PC-9 (cell line): ENCODE results near the gene ROMO1. TPM values are rescaled to one million over a fixed set of nuclear protein-coding genes. Genes with fewer than 3 reads are reported as not detected.

Source experiments
- BruUV-seq: library from RNA; stranded (reverse); fragments of 400-500 nt; replicated peaks from 2 replicates; lab custom pipeline; 2021; lab: Mats Ljungman, UMichigan
- CTCF ChIA-PET: fragments of 300-600 bp; sonication (Branson Sonifier 250); formaldehyde crosslinking; loops from one replicate; lab custom pipeline; 2022; ENCODE audit warnings: antibody characterized with exemption; lab: Charles Lee
- POLR2A ChIA-PET: fragments of 300-600 bp; sonication (Branson Sonifier 250); formaldehyde crosslinking; loops from one replicate; lab custom pipeline; 2022; ENCODE audit warnings: antibody characterized with exemption; ENCODE audit not compliant: unreplicated experiment; lab: Charles Lee
- DNase-seq, 2 experiments: peaks; one replicate each; pipeline versions ENCODE4 v3.0.0 to v3.0.0-alpha.2; 2015 to 2022; ENCODE audit warnings: mixed read lengths in 1 of 2
- H2AFZ ChIP-seq: fragments of 200-600 bp; sonication (generic); 2 replicates; pipeline ENCODE4 v1.8.1; 2017; ENCODE audit warnings: antibody characterized with exemption
- H3F3A ChIP-seq: fragments of 200-600 bp; sonication (generic); 2 replicates; pipeline ENCODE4 v1.8.1; 2017; ENCODE audit warnings: antibody characterized with exemption, mild to moderate bottlenecking, low read depth; ENCODE audit not compliant: insufficient read depth
- H3K27ac ChIP-seq: fragments of 200-600 bp; sonication (generic); 2 replicates; pipeline ENCODE4 v1.6.1; 2016; ENCODE audit warnings: mixed run types
- H3K27me3 ChIP-seq: fragments of 200-600 bp; sonication (generic); 2 replicates; pipeline ENCODE4 v1.6.1; 2016; ENCODE audit warnings: low read depth, mixed run types; ENCODE audit not compliant: insufficient read depth
- H3K36me3 ChIP-seq: fragments of 200-600 bp; sonication (generic); 2 replicates; pipeline ENCODE4 v1.6.1; 2016; ENCODE audit warnings: low read depth, mixed run types
- H3K4me1 ChIP-seq: fragments of 200-600 bp; sonication (generic); replicated peaks from 2 replicates; pipeline ENCODE4 v1.6.1; 2016; ENCODE audit warnings: mixed run types; ENCODE audit not compliant: insufficient read depth
- H3K4me2 ChIP-seq: fragments of 200-600 bp; sonication (generic); 2 replicates; pipeline ENCODE4 v1.6.1; 2017; ENCODE audit warnings: mixed run types
- H3K4me3 ChIP-seq: fragments of 200-600 bp; sonication (generic); 2 replicates; pipeline ENCODE4 v1.6.1; 2016; ENCODE audit warnings: mixed run types
- H3K79me2 ChIP-seq: fragments of 200-600 bp; sonication (generic); 2 replicates; pipeline ENCODE4 v1.6.1; 2017; ENCODE audit warnings: low read depth, mixed run types
- H3K9me2 ChIP-seq: fragments of 200-600 bp; sonication (generic); 2 replicates; pipeline ENCODE4 v1.8.1; 2017; ENCODE audit warnings: mild to moderate bottlenecking; ENCODE audit not compliant: insufficient read depth
- H3K9me3 ChIP-seq: fragments of 200-600 bp; sonication (generic); 2 replicates; pipeline ENCODE4 v1.8.1; 2016; ENCODE audit warnings: low read depth; ENCODE audit not compliant: insufficient read depth
- H4K20me1 ChIP-seq: fragments of 200-600 bp; sonication (generic); 2 replicates; pipeline ENCODE4 v1.8.1; 2017; ENCODE audit not compliant: insufficient read depth
- EZH2 ChIP-seq: fragments of 200-600 bp; sonication (generic); IDR thresholded peaks from 2 replicates; pipeline ENCODE4 v1.8.0; 2017; ENCODE audit warnings: antibody characterized with exemption, low read depth
- intact Hi-C: fragments of 100-400 bp; cut with micrococcal nuclease; formaldehyde crosslinking; loops from one replicate; pipeline ENCODE4 v1.10.0; 2022; ENCODE audit not compliant: unreplicated experiment
- total RNA-seq: library from RNA; stranded (reverse); gene quantifications from 2 replicates; pipeline ENCODE4 v1.2.3, GENCODE V29; 2021
- TF ChIP-seq, protein P1 (sequence below): fragments of 200-600 bp; sonication (generic); conservative IDR thresholded peaks from 2 replicates; pipeline ENCODE4 v1.6.1; 2017; ENCODE audit warnings: mixed run types, antibody characterized with exemption, mild to moderate bottlenecking, moderate library complexity

The ROMO1 gene
- total RNA-seq, 1 experiment from 2014 or later = 175 TPM

DNA sequence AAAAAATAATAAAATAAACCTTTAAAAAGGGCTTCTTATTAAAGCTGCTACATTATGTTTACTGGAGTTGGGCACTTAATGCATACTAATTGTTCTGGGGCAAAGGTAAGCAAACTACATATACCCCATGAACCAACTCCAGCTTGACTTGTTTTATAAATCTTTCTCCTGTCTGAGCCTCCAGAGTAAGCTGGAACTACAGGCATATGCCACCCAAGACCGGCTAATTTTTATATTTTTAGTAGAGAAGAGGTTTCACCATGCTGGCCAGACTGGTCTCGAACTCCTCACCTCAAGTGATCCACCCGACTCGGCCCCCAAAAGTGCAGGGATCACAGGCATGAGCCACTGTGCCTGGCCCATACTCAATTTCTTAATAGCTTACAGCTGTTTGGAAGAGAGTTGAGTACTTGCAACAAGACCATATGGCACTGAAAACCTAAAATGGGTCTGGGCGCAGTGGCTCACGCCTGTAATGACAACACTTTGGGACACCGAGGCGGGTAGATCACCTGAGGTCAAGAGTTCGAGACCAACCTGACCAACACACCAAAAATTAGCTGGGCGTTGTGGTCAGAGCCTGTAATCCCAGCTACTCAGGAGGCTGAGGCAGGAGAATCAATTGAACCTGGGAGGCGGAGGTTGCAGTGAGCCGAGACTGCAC is 19.9 kb downstream of the ROMO1 start:
- POLR2A ChIA-PET = no interaction called here
- peaks cover 77% of the 10 kb centered on the region for H3K36me3 ChIP-seq
- no TSS peak for BruUV-seq

DNA sequence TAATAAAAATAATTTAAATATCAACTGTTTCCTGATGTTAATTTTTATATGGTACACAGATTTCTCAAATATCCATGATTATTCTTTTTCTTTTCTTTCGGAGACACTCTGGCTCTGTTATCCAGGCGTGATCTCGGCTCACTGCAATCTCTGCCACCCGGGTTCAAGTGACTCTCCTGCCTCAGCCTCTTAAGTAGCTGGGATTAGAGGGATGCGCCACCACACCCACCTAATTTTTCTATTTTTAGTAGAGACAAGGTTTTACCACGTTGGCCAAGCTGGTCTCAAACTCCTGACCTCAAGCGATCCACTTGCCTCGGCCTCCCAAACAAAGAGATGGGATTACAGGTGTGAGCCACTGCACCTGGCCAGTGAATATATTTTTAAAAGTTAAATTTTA is 20.5 kb downstream of the ROMO1 start:
- H3K4me1 ChIP-seq = no peaks in the 10 kb centered on the region
- no peak overlapping the region for H2AFZ ChIP-seq
- H3K79me2 ChIP-seq = peaks cover 90% of the 10 kb centered on the region
- no peaks in the 10 kb centered on the region for H3K9me3 ChIP-seq
- TF ChIP-seq, protein P1, sequence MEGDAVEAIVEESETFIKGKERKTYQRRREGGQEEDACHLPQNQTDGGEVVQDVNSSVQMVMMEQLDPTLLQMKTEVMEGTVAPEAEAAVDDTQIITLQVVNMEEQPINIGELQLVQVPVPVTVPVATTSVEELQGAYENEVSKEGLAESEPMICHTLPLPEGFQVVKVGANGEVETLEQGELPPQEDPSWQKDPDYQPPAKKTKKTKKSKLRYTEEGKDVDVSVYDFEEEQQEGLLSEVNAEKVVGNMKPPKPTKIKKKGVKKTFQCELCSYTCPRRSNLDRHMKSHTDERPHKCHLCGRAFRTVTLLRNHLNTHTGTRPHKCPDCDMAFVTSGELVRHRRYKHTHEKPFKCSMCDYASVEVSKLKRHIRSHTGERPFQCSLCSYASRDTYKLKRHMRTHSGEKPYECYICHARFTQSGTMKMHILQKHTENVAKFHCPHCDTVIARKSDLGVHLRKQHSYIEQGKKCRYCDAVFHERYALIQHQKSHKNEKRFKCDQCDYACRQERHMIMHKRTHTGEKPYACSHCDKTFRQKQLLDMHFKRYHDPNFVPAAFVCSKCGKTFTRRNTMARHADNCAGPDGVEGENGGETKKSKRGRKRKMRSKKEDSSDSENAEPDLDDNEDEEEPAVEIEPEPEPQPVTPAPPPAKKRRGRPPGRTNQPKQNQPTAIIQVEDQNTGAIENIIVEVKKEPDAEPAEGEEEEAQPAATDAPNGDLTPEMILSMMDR = no peak
- no peak for TF ChIP-seq EZH2
- ChIA-PET POLR2A (no interaction called here), CTCF (interaction anchor here (0.5 kb wide), 1 partner anchor 53 kb away, joined by 5 read pairs; no protein-coding TSS in a partner anchor)
- no peaks in the 10 kb centered on the region for H3K27me3 ChIP-seq
- no TSS peak for BruUV-seq
- intact Hi-C loops = no loop called here
- peaks cover 97% of the 10 kb centered on the region for H4K20me1 ChIP-seq
- H3K27ac ChIP-seq = no peak overlapping the region
- no peak overlapping the region for H3K4me2 ChIP-seq
- H3K4me3 ChIP-seq = no peak overlapping the region
- H3K9me2 ChIP-seq = no peaks in the 10 kb centered on the region
- DNase-seq = no peak
- peaks cover 94% of the 10 kb centered on the region for H3F3A ChIP-seq
- H3K36me3 ChIP-seq = peaks cover 82% of the 10 kb centered on the region

More for the DNA sequence above, 19.9 kb downstream of the ROMO1 start:
- Histone ChIP-seq H3K27me3 (no peaks in the 10 kb centered on the region), H3K9me2 (no peaks in the 10 kb centered on the region), H3K27ac (no peak overlapping the region), H3F3A (peaks cover 94% of the 10 kb centered on the region), H3K4me2 (no peak overlapping the region), H3K79me2 (peaks cover 88% of the 10 kb centered on the region), H3K9me3 (no peaks in the 10 kb centered on the region), H3K4me1 (no peaks in the 10 kb centered on the region), H3K4me3 (no peak overlapping the region), H4K20me1 (peaks cover 96% of the 10 kb centered on the region), H2AFZ (no peak overlapping the region)
- CTCF ChIA-PET = interaction anchor here (0.5 to 1.0 kb wide), 4 partner anchors 43 to 228 kb away, joined by 3 to 9 read pairs (median 5); no protein-coding TSS in a partner anchor
- no peak for DNase-seq
- TF ChIP-seq EZH2 = no peak
- TF ChIP-seq, protein P1 = no peak
- intact Hi-C loops = no loop called here

DNA sequence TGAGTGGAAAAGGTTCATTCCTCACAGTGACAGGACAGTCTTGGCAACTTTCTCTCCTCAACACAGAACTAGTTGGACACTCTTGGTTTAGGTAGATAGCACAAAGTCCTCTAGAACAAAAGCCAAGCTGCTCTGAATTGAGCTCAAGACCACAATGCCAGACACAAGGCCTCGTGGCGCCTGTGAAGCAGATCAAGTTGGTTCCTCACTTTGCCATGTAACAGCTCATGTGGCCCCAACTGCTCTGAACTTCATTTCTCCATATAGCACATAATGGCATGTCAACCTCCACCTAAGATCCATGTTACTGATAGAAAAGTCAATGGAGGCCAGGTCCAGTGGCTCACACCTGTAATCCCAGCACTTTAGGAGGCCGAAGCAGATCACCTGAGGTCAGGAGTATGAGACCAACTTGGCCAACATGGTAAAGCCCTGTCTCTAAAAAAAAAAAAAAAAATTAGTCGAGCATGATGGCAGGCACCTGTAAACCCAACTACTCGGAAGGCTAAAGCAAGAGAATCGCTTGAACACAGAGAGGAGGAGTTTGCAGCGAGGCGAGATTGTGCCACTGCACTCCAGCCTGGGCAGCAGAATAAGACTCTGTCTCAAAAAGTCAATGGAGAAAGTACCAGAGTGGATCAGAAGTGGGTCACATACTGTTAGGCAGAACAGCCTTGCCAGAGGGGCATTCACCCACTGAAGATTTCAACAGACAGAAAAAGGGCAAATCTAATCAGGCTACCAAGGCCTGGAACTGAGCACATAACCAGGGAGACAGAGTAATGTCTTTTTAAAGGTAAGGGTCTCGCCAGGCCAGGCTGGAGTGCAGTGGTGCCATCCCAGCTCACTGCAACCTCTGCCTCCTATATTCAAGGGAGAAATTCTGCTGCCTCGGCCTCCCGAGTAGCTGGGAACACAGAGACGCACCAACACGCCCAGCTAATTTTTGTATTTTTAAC is 21.2 kb downstream of the ROMO1 start:
- Histone ChIP-seq H4K20me1 (peaks cover 97% of the 10 kb centered on the region), H3K4me1 (no peaks in the 10 kb centered on the region), H3K4me2 (no peak overlapping the region), H2AFZ (no peak overlapping the region), H3K79me2 (peaks cover 90% of the 10 kb centered on the region), H3F3A (peaks cover 93% of the 10 kb centered on the region), H3K9me3 (no peaks in the 10 kb centered on the region), H3K27ac (no peak overlapping the region), H3K36me3 (peaks cover 81% of the 10 kb centered on the region), H3K4me3 (no peak overlapping the region), H3K27me3 (no peaks in the 10 kb centered on the region), H3K9me2 (no peaks in the 10 kb centered on the region)
- CTCF ChIA-PET = interaction anchor here (0.5 kb wide), 1 partner anchor 54 kb away, joined by 5 read pairs; no protein-coding TSS in a partner anchor
- intact Hi-C loops = no loop called here
- POLR2A ChIA-PET = interaction anchor here (0.7 kb wide), 1 partner anchor 1059 kb away, joined by 3 read pairs; no protein-coding TSS in a partner anchor
- TF ChIP-seq EZH2 = no peak
- TF ChIP-seq, protein P1 = no peak
- no peak for DNase-seq
- no TSS peak for BruUV-seq
